Ovary (tissue), 9 donors: Measurements from ENCODE around the gene KATNIP. TPM values are rescaled to one million over a fixed set of nuclear protein-coding genes. Genes with fewer than 3 reads are reported as not detected.
"Not testable (repeated sequence)": the region's sequence is repeated elsewhere in the genome, so short reads cannot be mapped to it uniquely, and the experiment has no call there.

Experiments used
- DNase-seq, 5 donors: peaks; one replicate each; pipeline ENCODE4 v3.0.0-alpha.2; 2019 to 2020
- H3K27ac ChIP-seq, 2 donors: fragments of 200-600 bp; one replicate each; pipeline versions ENCODE4 v1.5.1 to v1.8.0; 2019 to 2022
- H3K27me3 ChIP-seq: fragments of 200-600 bp; one replicate; pipeline ENCODE4 v1.8.0; 2022
- H3K36me3 ChIP-seq: fragments of 200-600 bp; sonication (generic); one replicate; pipeline ENCODE4 v1.5.1; 2019
- H3K4me1 ChIP-seq: one replicate; pipeline ENCODE4 v1.8.1; 2013; ENCODE audit warnings: mild to moderate bottlenecking, moderate library complexity; ENCODE audit not compliant: insufficient read depth
- H3K4me3 ChIP-seq: fragments of 200-600 bp; sonication (generic); one replicate; pipeline ENCODE4 v1.5.1; 2017
- H3K9me3 ChIP-seq, 2 donors: fragments of 200-600 bp in 1 of 2; sonication (generic) in 1 of 2; one replicate each; pipeline versions ENCODE4 v1.5.1 to v1.8.1; 2013 to 2019; ENCODE audit warnings: mild to moderate bottlenecking in 1 of 2, moderate library complexity in 1 of 2
- CTCF ChIP-seq, 3 donors: fragments of 450-650 bp in 2 of 3; fragments of 200-600 bp in 1 of 3; IDR thresholded peaks; one replicate each; pipeline versions ENCODE4 v1.5.1 to v1.8.0; 2016 to 2022; ENCODE audit warnings: antibody characterized with exemption in 3 of 3, mild to moderate bottlenecking in 1 of 3
- EP300 ChIP-seq: sonication (generic); formaldehyde crosslinking; IDR thresholded peaks from one replicate; pipeline ENCODE4 v1.6.1; 2017; ENCODE audit warnings: antibody characterized with exemption
- POLR2A ChIP-seq: fragments of 450-650 bp; IDR thresholded peaks from one replicate; pipeline ENCODE4 v1.6.1; 2017; ENCODE audit warnings: antibody characterized with exemption, mild to moderate bottlenecking, moderate library complexity
- WGBS, 3 donors: extraction: QIAGEN DNeasy Blood & Tissue Kit in 1 of 3; methylation state at CpG; one replicate each; pipeline versions ENCODE4 v1.1.5 to v1.1.7; 2013 to 2017; 5-methylcytosine and 5-hydroxymethylcytosine counted together
- intact Hi-C, 4 donors: fragments of 100-400 bp; cut with DNase I; formaldehyde crosslinking; loops; one replicate each; pipeline versions ENCODE4 v1.11.0 to v1.15.1; 2022 to 2023
- polyA plus RNA-seq, 2 donors: library from polyadenylated mRNA; stranded (reverse); fragments of 200-250 nt in 1 of 2; fragments of 350-450 nt in 1 of 2; fragmentation: Illumina TruSeq in 1 of 2; extraction: RNeasy Lipid Tissue Mini Kit (QIAGEN cat#74804) in 1 of 2; gene quantifications; one replicate each; pipeline ENCODE4 v1.2.3, GENCODE V29; 2013 to 2014
- total RNA-seq, 7 donors: library from RNA; depleted of rRNA in 2 of 7; stranded (reverse); fragments of >200 nt in 2 of 7; fragmentation: NEBNext Ultra II Directional in 3 of 7; extraction: Animal tissue kit (Norgen Biotek cat#: 25700) in 3 of 7; gene quantifications; one replicate each; pipeline versions ENCODE4 v1.1.0 to v1.2.4, GENCODE V29; 2016 to 2023
- donor health status: DM: no; HTN: no; CAD: no; lungs with moderate emphysema.
- donor health status: DM: no; HTN: no; CAD: no.
- donor health status: Bipolar disorder and iron deficiency.
- donor health status: DM: yes; HTN: yes; CAD: no.
- donor health status: DM: no; HTN: no; CAD: no.
- donor health status: DM: yes; HTN: yes; CAD: no.

KATNIP gene
- total and polyA plus RNA-seq, 9 donors, result 8.4 to 32.9 (median 19.3) TPM

- H3K4me1 ChIP-seq, result no peaks in the 10 kb centered on the region
- no peaks in the 10 kb centered on the region for H3K27me3 ChIP-seq
- TF ChIP-seq CTCF (IDR thresholded peaks at IDR 0.05) (no peak), POLR2A (no peak)
- WGBS, 3 donors, result 80 to 89% (median 88%) methylated on average over 5 of the region's 5 CpGs
- no peak overlapping the region for H3K27ac ChIP-seq
- DNase-seq, result no peak
- no peaks in the 10 kb centered on the region for H3K9me3 ChIP-seq
- intact Hi-C loops, result no loop called here
- H3K4me3 ChIP-seq, result no peak overlapping the region
- H3K36me3 ChIP-seq, result no peaks in the 10 kb centered on the region
Observed at GRCh38 chr16:27564224-27564623, 14.3 kb downstream of the KATNIP start.

- no peaks in the 10 kb centered on the region for H3K36me3 ChIP-seq
- no peak for TF ChIP-seq POLR2A
- no peak for TF ChIP-seq CTCF (IDR thresholded peaks at IDR 0.05)
- no peak for TF ChIP-seq EP300
- 89 to 94% (median 89%) methylated on average over 6 of the region's 6 CpGs for WGBS, 3 donors
- no peak overlapping the region for H3K27ac ChIP-seq
- H3K9me3 ChIP-seq, result no peaks in the 10 kb centered on the region
- no peaks in the 10 kb centered on the region for H3K4me1 ChIP-seq
- no peak for DNase-seq
- no peak overlapping the region for H3K4me3 ChIP-seq
- intact Hi-C loops, result no loop called here
- H3K27me3 ChIP-seq, result no peaks in the 10 kb centered on the region
Observed at GRCh38 chr16:27566417-27566816, 16.5 kb downstream of the KATNIP start.

GRCh38 chr16:27568077-27568476 is 18.1 kb downstream of the KATNIP start:
- no peaks in the 10 kb centered on the region for H3K27me3 ChIP-seq
- H3K4me1 ChIP-seq, result no peaks in the 10 kb centered on the region
- H3K4me3 ChIP-seq, result no peak overlapping the region
- intact Hi-C loops, result no loop called here
- no peaks in the 10 kb centered on the region for H3K9me3 ChIP-seq
- no peak overlapping the region for H3K27ac ChIP-seq
- TF ChIP-seq EP300 (no peak), POLR2A (no peak), CTCF (IDR thresholded peaks at IDR 0.05) (no peak)
- 91 to 94% (median 93%) methylated on average over 4 of the region's 4 CpGs for WGBS, 3 donors
- no peaks in the 10 kb centered on the region for H3K36me3 ChIP-seq
- DNase-seq, result no peak

GRCh38 chr16:27570986-27571385 is 21.0 kb downstream of the KATNIP start:
- H3K9me3 ChIP-seq, intact Hi-C loops, H3K4me3 ChIP-seq, DNase-seq, H3K36me3 ChIP-seq, H3K4me1 ChIP-seq, H3K27me3 ChIP-seq, H3K27ac ChIP-seq: not testable (repeated sequence)
- 93 to 96% (median 95%) methylated on average over 8 of the region's 8 CpGs for WGBS, 3 donors

GRCh38 chr16:27571433-27572326 is 21.7 kb downstream of the KATNIP start:
- intact Hi-C loops, result no loop called here
- no peak for DNase-seq
- 92 to 94% (median 92%) methylated on average over 8 of the region's 8 CpGs for WGBS, 3 donors

More at GRCh38 chr16:27571433-27572326, 21.7 kb downstream of the KATNIP start:
- TF ChIP-seq POLR2A (no peak), EP300 (no peak), CTCF (IDR thresholded peaks at IDR 0.05) (no peak)
- H3K4me1 ChIP-seq, result no peaks in the 10 kb centered on the region
- no peak overlapping the region for H3K4me3 ChIP-seq
- no peaks in the 10 kb centered on the region for H3K9me3 ChIP-seq
- H3K36me3 ChIP-seq, result no peaks in the 10 kb centered on the region
- H3K27me3 ChIP-seq, result no peaks in the 10 kb centered on the region
- H3K27ac ChIP-seq, result no peak overlapping the region
